Measurements from ENCODE around the gene MZT2A.
"Not testable (repeated sequence)": the region's sequence is repeated elsewhere in the genome, so short reads cannot be mapped to it uniquely, and the experiment has no call there.

- TF ChIP-seq, protein P1, sequence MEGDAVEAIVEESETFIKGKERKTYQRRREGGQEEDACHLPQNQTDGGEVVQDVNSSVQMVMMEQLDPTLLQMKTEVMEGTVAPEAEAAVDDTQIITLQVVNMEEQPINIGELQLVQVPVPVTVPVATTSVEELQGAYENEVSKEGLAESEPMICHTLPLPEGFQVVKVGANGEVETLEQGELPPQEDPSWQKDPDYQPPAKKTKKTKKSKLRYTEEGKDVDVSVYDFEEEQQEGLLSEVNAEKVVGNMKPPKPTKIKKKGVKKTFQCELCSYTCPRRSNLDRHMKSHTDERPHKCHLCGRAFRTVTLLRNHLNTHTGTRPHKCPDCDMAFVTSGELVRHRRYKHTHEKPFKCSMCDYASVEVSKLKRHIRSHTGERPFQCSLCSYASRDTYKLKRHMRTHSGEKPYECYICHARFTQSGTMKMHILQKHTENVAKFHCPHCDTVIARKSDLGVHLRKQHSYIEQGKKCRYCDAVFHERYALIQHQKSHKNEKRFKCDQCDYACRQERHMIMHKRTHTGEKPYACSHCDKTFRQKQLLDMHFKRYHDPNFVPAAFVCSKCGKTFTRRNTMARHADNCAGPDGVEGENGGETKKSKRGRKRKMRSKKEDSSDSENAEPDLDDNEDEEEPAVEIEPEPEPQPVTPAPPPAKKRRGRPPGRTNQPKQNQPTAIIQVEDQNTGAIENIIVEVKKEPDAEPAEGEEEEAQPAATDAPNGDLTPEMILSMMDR (IDR thresholded peaks at IDR 0.05 in 8 of 11, conservative IDR thresholded peaks at IDR 0.05 in 3 of 11), result not testable (repeated sequence)
- TF ChIP-seq POLR2A, POLR2AphosphoS5 (IDR thresholded peaks at IDR 0.05): not testable (repeated sequence)
These were observed 1.4 kb downstream of the MZT2A start for GRCh38 chr2:131490616-131491468.

All from spleen (tissue), 7 donors.